HG03066 (cell line): ENCODE measurements around the gene SLBP.

Experiments used
- ATAC-seq: cut with Tn5 transposase; IDR thresholded peaks from one replicate; pipeline ENCODE4 v1.9.1; 2021; ENCODE audit warnings: low read depth; ENCODE audit not compliant: unreplicated experiment

SLBP gene

GRCh38 chr4:1712216-1713002, at the start of gene SLBP:
SLBP (minus strand) TSS chr4:1712319; CDS start chr4:1712188, 131 bp downstream.
- ATAC-seq: peak; percentile 67

- ATAC-seq: no peak
These were observed 49.1 kb upstream of the SLBP start for GRCh38 chr4:1761130-1761689.

GRCh38 chr4:1760521-1761071, 48.5 kb upstream of the SLBP start:
- ATAC-seq: no peak

- ATAC-seq: no peak
These were observed 47.7 kb upstream of the SLBP start for GRCh38 chr4:1759818-1760223.

- ATAC-seq: no peak
These were observed 47.2 kb upstream of the SLBP start for GRCh38 chr4:1759170-1759817.

- ATAC-seq: no peak
These were observed 46.4 kb upstream of the SLBP start for GRCh38 chr4:1758306-1759121.

GRCh38 chr4:1757836-1758235, 45.7 kb upstream of the SLBP start:
- ATAC-seq: no peak

- ATAC-seq: no peak
These were observed 45.0 kb upstream of the SLBP start for GRCh38 chr4:1756893-1757779.

GRCh38 chr4:1756079-1756478, 44.0 kb upstream of the SLBP start:
- ATAC-seq: no peak

GRCh38 chr4:1755297-1755696, 43.2 kb upstream of the SLBP start:
- ATAC-seq: no peak

- ATAC-seq: no peak
These were observed 42.2 kb upstream of the SLBP start for GRCh38 chr4:1754336-1754735.

- no peak for ATAC-seq
These were observed 41.7 kb upstream of the SLBP start for GRCh38 chr4:1753697-1754311.

- no peak for ATAC-seq
These were observed 41.2 kb upstream of the SLBP start for GRCh38 chr4:1753294-1753696.

- ATAC-seq: no peak
These were observed 40.3 kb upstream of the SLBP start for GRCh38 chr4:1752284-1753041.

GRCh38 chr4:1751919-1752283, 39.8 kb upstream of the SLBP start:
- no peak for ATAC-seq

GRCh38 chr4:1751155-1751918, 39.2 kb upstream of the SLBP start:
- no peak for ATAC-seq

GRCh38 chr4:1750381-1751154, 38.4 kb upstream of the SLBP start:
- ATAC-seq: no peak
